Keratinocyte (primary cell): Measurements from ENCODE around the gene UCN2.

Experiments
- CTCF ChIP-seq, 3 experiments: IDR thresholded peaks in 1 of 3; conservative IDR thresholded peaks in 1 of 3; optimal IDR thresholded peaks in 1 of 3; 2 replicates in 2 of 3; 3 replicates in 1 of 3; pipeline versions ENCODE3 to v1.5.1; 2011; ENCODE audit warnings: low read length in 3 of 3, mild to moderate bottlenecking in 3 of 3, moderate library complexity in 2 of 3, control low read depth in 1 of 3, inconsistent platforms in 1 of 3; ENCODE audit not compliant: insufficient read depth in 2 of 3; ENCODE audit errors: extremely low read depth in 1 of 3
- EZH2 ChIP-seq: IDR thresholded peaks from one replicate; pipeline ENCODE4 v1.6.1; 2012; ENCODE audit warnings: inconsistent platforms, mild to moderate bottlenecking, low read length, moderate library complexity

GRCh38 chr3:48558493-48559134 lies 5.0 kb downstream of the UCN2 start:
- no peak for TF ChIP-seq CTCF (optimal IDR thresholded peaks at IDR 0.05 in 1 of 3, IDR thresholded peaks at IDR 0.05 in 1 of 3, conservative IDR thresholded peaks at IDR 0.05 in 1 of 3; ENCODE audit: extremely low read depth in 1 of 3, insufficient read depth in 2 of 3, low read length in 3 of 3)
- TF ChIP-seq EZH2: no peak
